Dermis blood vessel endothelial cell (primary cell): ENCODE results near the gene ZP1. TPM values are rescaled to one million over a fixed set of nuclear protein-coding genes. Genes with fewer than 3 reads are reported as not detected.

Experiments used
- DNase-seq: peaks from one replicate; pipeline ENCODE4 v3.0.0; 2010
- total RNA-seq: library from RNA; depleted of rRNA; stranded (reverse); fragments of >200 nt; gene quantifications from 2 replicates; pipeline ENCODE4 v1.2.3, GENCODE V29; 2014

ZP1 gene
- total RNA-seq, 1 donor from 2014 or later: not detected

DNA sequence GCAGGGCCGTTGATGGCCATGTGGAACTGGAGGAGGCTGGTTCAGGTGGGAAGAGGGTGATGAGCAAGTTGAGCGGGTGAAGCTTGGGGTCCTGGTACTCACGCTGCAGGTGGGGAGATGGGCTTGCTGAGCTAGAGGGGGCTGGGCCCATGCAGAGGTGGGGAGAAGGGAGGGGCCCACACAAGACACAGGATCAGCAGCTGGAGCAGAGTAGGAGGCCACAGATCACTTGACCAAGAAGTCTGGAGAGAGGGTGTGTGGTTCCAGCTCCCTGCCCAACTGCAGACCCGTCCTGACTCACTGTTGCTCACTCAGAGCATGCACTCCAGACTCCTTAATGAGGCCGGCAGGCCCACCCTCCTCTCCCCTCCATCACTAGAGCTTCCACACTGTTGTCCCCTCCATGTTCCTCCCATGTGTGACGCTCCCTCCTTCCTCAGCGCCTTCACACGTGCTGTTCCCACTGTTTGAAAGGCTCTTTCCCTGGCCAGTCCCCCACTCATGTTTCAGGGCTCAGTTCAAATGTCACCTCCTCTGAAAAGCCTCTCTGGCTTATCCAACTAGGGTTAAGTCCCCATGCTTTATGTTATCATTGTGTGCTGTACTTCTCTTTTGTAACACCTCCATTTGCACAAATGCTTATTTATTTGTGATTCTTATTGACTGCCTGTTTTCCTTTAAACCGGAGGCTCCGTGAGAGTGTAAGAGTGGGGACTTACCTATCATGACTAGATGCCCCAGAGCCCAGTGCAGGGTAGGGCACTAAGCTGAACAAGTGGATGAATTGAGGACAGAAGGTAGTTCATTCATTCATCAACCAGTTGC, 23.1 kb upstream of the ZP1 start:
- peak; percentile 27 for DNase-seq

DNA sequence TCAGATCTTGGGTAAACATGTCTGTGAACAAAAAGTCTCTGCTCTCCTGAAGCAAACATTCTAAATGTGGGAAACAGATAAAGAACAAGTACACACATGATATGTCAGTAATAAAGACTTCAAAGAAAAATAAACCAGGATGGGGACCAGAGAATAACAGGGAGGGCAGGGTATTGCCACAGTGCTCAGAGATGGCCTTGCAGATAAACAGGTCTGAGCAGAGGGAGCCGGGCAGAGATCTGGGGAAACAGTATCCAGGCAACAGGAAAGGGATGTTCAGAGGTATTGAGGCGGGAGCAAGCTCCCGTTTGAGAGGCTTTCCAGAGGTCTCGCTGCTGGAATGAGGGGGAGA, 22.5 kb upstream of the ZP1 start:
- peak; percentile 15 for DNase-seq

DNA sequence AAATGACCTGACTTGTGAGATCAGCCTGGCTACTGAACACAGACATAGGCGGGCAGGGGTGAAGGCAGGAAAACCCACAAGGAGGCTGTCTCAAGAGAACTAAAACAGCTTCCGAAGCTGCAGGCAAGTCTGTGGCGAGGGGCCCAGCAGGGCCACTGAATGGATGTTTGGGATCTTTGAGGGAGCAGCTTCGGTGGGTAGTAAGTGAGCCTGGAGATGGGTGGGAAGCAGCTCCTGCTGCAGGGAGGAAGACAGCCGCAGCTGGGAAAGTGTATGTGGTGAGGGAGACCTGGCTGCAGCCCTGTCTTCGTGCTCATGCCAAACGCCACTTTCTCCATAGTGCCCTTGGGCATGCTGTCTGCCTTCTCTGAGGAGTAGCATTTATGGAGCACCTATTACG, 22.0 kb upstream of the ZP1 start:
- no peak for DNase-seq

DNA sequence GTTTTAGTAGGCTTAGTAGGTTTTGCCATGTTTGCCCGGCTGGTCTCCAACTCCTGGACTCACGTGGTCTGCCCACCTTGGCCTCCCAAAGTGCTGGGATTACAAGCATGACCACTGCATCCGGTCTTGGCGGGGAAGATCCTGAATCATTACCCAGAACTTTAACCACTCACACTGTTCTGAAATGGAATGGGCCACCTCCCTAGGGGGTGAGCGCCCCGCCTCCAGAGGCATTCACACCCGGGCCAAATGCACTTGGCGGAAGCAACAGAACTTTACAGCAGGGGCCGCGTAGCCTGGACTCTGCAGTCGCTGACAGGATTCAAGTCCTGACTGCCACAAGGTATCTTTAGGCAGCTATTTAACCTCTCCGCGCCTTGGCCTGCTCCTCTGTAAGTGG, 20.1 kb upstream of the ZP1 start:
- no peak for DNase-seq

DNA sequence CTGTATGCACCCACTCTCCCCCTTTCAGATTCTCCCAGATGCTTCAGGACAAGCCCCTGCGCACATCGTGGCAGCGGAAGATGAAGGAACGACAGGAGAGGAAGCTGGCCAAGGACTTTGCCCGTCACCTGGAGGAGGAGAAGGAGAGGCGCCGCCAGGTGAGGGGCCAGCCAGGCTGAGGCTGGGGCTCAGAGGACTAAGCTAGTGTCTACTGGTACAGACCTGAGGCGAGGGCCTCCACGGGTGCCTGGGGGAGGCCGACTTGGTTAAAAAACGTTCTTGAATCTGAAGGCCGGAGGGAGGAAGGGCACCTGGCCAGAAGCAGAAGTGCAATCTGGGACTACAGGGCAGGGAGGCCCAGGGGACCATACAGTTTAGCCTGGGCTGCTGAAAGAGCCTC, 19.4 kb upstream of the ZP1 start:
- DNase-seq: no peak

DNA sequence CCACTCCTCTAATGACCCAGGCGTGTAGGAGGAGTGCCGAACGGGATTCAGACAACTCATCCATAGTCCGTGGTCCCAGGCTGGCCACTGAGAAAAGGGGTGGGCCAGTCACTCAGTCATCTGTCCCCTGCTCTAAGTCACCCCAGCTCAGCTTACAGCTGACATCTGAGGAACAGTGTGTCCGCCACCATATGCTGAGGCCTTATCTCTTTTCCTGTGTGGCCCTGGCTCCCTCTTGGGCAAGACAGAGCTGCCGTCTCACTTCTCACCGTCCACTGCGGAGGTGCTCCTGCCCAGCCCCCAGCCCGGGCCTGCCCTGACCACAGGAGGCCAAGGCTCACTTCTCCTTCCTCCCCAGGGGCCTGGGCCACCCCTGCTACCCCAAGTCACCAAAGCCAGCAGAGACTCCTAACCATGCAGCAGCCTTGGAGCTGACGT, 18.6 kb upstream of the ZP1 start:
- DNase-seq: no peak

DNA sequence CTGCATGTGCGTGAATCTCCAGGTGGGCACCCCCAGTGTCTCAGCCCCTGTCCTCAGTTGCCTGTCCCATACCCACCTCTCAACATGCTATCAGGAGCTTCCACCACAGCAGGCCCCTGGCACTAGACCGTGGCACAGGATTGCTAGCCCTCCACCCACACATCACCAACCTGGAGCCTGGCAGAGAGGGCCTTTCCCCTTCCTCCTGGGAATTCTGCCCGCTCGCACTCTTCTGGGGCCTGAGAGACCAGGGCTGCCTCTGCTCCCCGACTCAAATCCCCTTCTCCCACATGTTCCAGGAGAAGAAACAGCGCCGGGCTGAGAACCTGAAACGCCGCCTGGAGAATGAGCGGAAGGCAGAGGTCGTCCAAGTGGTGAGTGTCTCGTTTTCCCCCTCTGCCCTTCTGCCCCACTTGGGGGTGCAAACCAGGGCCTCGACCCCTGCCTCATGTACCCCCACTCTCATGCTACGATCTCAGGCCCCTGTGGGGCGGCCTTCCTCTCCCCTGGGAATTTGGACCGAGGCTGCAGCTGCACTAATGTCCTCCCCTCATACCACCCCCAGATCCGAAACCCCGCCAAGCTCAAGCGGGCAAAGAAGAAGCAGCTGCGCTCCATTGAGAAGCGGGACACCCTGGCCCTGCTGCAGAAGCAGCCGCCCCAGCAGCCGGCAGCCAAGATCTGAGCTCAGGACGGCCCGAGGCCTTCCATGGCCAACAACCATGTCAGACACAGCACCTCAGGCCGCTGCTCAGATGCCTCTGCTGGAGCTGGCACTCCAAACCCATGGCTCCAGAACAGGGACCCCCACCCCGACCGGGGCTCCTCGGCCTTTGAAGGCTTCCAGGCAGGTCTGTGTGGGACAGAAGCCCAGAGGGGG, 17.5 kb upstream of the ZP1 start:
- no peak for DNase-seq

DNA sequence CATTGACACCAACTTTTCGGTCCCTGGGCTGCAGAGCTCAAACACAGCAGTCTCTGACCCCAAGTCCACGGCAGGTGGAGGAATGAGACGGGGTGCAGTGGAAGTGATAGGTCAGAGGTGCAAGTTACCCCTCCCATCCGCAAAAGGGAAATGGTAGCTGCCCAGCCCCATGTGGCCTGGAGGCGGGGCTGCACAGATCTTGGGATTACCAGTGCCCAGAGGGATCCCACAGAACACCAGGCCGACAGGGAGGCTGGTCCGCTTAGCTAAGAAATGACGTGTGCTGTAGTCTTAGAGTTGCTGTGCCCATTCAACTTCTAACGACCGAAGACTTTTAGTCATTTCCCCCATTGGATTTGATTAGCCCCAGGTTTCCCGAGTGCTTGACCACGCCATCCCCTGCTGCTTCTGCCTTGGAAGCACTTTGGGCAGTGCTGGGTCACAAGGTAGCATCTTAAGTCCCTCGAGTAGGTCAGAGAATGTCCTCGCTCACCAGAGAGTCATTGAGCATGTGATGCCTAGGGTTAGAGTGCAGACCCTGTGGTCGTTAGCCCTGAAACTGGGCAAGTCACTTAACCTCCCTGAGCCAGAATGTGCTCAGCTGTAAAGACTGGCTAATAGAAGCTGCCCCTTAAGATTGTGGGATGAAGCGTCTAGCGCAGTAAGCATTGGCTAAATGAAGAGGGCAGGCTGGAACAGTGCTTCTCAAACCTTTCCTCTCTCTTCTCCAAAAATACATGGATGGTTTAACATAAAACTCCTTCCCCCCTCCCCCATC, 15.8 kb upstream of the ZP1 start:
- no peak for DNase-seq

DNA sequence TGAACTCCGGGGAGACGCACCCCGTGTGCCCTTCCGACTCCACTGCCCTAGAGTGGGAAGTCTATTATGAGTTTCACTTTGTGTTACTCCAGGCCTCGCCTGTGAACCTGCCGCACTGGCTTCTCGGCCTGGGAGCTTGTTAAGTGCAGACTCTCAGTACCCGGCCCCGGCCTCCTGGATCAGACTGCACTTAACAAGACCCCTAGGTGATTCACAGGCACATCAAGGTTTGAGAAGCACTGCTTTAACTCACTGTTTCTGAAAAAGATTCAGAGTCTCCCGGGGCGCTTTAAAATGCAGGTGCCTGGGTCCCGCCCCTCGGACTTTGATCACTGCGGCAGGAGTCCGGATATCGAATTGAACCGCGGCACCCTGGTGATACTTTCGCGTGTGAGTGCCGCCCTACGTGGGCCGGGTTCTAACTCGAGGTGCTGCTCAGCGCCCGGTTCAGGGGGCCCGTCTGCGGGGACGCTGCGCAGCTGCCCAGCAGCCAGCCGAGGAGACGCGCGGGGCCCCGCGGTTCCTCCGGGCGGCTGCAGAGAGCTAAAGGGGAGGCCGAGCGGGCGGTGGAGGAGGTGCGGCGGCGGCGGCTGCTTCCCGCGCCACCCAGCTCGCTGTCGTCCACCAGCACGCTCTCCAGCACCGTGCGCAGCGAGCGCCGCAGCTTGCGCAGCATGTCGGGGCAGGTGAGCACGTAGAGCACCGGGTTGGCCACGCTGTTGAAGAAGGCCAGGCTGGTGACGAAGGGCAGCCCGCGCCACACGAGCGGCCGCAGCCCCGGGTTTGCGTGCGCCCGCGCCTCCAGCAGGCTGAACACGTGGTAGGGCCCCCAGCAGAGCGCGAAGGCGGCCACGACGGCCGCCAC, 15.0 kb upstream of the ZP1 start:
- no peak for DNase-seq

DNA sequence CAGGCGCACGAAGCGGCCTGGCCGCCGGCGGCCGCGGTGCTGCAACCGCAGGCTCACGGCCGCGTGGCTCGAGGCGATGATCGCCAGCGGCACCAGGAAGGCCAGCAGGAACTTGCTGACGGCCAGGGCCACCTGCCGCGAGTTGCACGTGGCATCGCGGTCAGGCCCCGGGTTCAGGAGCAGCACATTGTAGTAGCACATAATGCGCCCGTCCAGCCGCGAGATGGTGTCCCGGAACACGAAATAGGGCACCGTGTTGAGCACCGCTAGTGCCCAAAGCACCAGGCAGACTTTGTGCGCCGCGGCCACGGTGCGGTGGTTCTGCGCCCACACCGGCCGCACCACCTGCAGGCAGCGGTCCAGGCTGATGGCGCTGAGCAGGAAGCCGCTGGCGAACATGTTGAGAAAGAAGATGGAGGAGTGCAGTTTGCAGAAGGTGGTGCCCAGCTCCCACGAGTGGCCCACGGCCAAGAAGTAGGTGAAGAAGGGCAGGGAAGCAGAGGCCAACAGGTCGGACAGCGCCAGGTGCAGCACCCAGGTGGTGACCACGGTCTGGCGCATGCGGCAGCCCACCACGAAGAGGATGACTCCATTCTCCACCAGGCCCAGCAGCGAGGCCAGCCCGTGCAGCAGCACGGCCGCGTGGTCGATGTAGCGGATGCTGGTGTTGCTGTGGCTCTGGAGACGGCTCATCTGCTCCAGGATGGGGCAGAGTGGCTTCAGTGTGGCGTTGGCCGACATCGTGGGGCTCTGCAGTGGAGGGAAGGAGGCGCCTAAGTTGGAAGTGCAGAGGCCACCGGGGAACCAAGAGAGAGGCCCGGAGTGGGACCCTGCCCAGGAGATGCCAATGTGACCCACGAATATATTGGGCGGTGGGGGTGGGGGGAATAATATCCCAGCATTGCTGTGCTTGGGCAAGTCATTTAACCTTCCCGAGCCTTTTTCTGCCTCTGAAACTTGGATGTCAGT, 14.1 kb upstream of the ZP1 start:
- no peak for DNase-seq

DNA sequence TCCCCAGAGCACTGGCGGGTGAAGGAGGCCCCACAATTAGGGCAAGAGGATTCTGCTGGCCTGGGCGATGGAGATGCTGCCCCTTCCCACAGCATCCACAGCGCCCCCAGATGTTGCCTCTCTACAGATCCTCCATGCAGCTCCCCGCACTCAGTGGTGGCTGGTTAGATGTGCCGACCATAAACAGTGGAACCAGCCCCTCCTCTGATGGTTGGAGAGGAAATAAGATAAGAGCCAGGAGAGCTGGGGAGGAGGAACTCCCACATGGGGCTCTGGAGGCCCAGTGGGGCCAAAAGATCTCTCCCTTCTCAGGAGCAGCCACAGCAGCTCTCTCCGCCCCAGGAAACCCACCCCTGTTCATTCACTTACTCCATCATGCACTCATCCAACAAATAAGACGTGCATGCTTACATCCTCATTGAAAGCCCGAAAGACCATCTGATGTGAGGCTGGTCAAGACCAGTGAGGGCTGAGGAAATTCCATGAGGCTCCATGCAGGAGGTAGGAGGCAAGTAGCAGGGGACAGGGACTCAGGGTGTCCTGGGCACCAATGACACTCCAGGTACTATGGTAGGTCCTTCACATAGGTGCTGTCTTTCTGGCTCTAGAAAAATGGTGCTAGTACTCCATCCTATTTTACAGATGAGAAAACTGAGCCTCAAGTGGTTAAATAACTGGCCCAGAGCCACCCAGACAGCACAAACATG, 13.0 kb upstream of the ZP1 start:
- no peak for DNase-seq

DNA sequence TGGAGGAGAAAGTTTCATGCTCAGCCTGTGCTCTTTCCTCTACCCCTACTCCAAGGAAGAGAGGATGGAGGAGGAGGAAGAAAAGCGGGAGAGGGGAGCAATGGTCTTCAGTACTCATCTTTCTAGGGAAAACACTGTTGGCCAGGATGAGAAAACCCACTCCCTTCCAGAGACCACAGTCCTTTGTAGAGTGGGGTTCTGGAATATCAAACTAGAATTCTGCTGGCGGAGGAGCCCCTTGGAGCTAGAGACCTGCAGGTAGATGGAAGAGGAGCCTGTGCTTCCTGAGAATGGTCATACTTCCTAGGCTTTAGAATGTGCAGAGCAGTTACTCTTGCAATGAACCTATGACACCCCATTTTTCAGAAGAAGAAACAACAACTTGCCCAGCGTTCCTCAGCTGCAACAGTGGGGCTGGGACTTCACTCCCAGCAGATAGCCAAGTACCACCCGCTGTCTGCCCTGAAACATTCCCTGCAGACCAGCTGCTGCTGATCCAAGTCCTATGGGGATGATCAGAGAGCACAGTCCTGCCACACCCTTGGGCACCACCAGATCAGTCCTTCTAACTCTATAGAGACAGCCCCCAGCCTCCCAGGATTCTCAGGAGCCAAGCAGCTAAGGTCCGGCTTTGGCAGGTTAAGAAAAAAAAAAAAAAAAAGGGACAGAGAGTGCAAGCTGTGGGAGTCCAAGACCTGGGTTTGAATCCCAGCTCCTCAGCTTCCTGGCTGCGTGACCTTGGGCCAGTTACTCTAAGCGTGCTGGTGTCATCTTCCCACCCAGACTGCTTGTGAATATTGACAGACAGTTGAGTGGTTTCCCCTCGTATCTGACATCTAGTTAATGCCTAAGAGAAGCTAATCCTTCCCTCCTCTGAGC, 12.3 kb upstream of the ZP1 start:
- DNase-seq: no peak

DNA sequence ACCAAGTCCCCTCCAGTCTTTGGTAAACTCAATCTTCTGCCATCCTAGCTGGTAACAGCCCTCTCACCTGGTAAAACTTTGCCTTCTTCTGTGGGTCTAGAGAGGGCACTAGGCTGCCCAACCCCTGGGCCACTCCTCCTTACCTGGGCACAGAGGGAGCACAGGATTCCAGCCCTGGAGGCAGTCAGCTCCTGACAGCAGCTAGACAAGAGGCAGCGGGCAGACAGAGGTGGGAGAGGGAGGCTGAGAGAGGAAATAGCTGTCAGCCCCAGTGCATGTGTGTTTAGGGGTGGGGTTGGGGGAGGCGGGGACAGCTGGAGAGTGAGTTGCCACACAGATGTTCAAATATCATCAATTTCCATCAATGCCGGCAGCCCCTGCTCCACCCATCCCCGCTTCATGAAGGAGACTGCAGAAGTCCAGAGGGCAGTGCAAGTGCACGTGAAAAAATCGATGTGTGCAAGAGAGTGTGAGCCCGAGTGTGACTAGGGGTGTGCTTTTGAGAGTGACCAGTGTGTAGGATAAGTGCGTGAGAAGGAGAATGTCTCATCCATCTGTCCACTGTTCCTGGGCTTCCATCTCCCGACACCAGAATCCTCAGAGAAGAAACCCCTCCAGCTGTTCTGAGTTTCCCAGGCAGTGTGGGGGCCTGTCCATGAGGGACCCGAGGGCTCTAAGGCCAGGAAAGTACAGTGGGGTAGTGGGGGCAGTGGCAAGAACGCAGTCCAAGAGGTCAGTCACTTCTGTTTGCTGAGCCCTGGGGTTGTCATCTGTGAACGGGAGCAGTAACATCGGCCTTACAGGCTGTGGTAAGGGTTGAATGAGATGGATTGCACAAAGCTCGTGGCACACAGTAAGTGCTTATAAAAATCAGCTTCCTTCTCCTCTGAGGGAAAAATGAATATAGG, 11.4 kb upstream of the ZP1 start, which contains the start of gene PTGDR2:
TSS of gene PTGDR2 (minus strand) at position 225 of the 908 bp plus-strand sequence. CDS start 2,228 bp downstream, outside the sequence.
- DNase-seq: no peak

DNA sequence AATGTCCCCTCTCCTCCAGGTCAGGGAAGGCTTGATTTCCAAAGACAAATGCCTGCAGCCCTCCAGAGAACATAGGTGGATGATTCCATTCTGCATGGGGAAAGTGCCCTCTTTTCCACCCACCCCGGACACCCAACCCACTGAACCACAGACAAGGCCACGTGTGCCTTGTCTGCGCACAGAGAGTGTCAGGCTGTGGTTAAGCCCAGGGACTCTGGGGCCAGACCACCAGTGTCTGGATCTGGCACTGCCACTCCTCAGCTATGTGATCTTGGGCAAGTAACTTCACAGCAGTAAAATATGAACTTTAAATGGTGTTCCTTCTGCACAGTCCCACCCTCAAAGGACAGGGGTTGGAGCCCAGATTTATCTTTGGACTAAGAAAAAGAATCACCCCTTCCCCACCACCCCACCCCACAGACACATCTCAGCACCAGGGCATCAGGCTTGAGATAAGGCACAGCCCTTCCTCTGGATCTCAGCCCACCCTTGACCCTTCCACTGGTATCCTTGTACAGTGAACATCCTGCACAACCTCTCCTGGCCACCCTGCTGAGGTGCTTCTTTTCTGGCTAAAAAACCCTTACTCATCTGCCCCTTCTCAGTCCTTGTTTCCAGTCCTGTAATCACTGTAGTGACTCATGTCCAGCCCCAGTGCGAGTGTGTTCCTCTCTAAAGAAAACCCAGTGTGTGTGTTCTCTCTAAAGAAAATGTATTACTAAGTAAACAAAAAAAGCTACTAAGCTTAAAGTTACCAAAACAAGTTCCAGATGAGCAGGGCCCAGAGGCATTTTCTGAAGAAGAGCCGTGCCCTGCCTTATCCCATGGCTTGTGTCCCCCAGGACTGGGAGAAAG, 9.7 kb upstream of the ZP1 start:
- DNase-seq: no peak

DNA sequence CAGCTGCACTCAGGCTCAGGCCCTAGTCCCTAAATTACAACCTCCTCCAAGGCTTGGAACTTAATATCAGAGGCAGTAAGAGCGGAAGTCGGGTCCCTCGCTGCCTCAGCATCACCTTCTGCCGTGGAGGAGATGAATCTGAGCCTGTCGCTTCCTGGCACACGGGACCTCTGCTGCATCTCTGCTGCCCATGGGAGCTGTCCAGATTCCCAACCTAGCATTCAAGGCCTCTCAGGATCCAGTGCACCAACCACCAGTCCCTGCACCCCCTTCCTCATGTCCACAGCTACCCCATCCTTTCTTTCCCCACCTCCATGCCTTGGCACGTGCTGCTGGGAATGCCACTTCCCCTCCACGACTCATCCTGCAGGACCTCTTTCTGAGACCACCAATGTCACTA, 9.1 kb upstream of the ZP1 start:
- no peak for DNase-seq

DNA sequence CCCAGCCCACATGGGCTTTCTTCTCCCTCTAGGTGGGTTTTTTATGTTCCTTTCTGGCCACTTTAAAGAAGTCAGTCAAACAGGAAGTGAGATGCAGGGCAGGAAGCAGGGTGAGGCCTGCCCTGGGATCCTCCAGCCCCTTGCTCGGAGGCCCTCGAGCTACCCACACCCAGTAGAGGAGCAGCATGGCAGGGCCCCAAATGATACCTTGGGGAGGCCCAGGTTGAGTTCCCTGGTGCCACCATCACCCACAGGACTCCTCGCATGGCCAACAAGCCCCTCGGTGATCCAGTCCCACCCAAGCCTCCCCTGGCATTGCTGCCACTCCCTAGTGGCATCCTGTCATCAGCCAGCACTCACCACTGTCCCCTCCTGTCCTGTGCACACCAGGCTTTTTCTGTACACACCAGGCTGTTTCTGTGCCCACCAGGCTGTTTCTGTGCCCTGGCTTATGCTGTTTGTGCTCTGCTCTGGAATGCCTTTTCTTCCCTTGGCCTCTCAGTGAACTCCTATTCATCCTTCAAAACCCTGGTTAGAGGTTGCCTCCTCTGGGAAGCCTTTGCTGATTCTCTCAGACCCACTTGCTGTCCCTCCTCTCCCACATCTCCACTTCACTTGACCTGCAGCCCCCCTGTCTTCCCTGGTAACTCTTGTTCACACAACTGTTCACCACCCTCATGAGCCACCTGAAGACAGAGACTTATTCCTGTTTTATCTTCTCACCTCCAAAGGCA, 8.4 kb upstream of the ZP1 start:
- no peak for DNase-seq
